ENCODE measurements around the gene NDST3. TPM values are rescaled to one million over a fixed set of nuclear protein-coding genes. Genes with fewer than 3 reads are reported as not detected.
A peak's percentile ranks its signal among the peaks of the same experiment; 100 is the strongest.

Gene NDST3
- total RNA-seq, 2 experiments from 2014 or later: not detected

DNA sequence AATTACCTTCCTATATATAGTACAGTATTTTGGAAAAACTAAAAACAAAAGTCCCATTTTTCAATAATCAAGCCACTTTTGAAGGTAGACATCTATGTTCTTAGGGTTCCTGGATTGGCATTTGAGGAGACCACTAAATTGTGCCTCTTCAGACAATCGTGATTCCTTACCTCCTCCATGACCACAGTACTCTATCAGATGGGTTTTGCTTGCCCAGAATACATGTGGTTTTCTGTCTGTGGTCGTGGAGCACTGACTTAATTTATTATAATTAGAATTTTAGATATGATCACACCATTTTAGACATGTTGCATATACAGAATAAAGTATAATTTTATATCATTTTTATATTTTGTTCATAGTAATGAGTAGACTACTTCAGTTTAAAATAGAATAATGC is 67.9 kb downstream of the NDST3 start:
- no peaks in the 10 kb centered on the region for H3K4me1 Mint-ChIP-seq
- ATAC-seq: no peak
- CTCF ChIA-PET: no interaction called here
- no peak overlapping the region for H3K4me3 Mint-ChIP-seq
- no peak overlapping the region for H3K27ac Mint-ChIP-seq
- DNase-seq: no peak
- no peaks in the 10 kb centered on the region for H3K36me3 Mint-ChIP-seq
- no peaks in the 10 kb centered on the region for H3K9me3 Mint-ChIP-seq (ENCODE audit: low read depth)
- no peaks in the 10 kb centered on the region for H3K27me3 Mint-ChIP-seq

DNA sequence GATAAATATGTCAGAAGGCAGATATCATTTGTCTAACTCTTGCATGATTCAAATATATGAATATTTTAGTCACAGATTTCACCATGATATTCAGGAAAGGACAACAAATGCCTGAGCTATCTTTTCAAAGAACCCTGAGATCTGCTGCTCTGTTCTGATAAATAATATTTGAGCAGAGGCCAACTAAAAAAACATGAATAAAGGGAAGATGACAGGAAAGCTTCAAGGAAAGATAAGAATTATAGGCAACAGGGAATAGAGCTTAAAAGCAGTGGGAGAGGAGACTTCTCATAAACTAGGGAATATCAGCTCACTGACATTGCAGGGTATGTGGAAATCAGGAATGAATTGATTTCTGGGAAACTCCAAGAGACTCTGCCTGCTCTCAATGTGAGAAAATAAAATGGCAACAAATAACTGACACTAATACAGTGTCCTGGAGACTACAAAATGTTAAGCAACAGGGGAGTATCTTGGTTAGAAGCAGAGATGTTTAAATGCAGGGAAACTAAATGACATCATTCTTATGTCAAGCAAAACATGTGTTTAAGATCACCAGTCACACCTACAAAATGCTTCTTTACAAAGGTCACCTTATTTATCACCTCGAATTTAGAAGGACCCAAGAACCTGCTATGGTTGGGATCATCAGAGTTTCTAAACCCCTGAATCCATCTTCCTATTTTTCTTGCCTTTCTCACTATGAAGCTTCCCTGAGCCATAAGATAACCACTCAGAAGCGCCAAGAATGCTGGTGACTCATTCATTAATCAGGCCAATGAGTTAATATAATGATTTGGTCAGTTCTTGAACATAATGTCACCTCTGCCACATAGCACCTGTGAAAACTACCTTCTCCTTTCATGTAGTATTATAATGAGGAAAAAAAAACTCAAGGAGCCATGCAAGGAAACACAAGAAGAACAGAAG is 78.1 kb downstream of the NDST3 start:
- Mint-ChIP-seq H3K27ac (no peak overlapping the region), H3K9me3 (ENCODE audit: low read depth) (peaks cover 6% of the 10 kb centered on the region), H3K36me3 (peaks cover 1% of the 10 kb centered on the region), H3K27me3 (no peaks in the 10 kb centered on the region), H3K4me1 (peaks cover 19% of the 10 kb centered on the region), H3K4me3 (no peak overlapping the region)
- ATAC-seq (no peak), DNase-seq (no peak)
- CTCF ChIA-PET: no interaction called here

DNA sequence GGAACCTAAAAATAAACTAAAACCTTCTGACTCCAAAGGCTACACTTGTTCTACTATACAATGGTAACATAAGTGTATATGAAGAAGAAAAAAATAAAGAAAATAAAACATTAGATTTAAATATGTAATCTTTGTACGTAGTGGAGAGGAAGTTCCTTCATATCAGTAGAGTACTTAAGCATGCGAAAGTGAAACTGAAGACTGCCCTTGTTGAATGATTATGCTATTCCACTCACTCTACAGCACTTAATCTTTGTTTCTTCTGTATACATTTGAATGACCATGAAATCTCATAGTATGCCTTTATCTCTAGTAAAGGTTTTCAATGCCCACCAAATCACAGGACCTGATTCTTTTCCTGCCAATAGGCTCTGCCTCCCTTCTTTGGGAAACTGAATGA is 78.9 kb downstream of the NDST3 start:
- ATAC-seq: peak; percentile 57
- Mint-ChIP-seq H3K4me3 (no peak overlapping the region), H3K27me3 (no peaks in the 10 kb centered on the region), H3K27ac (no peak overlapping the region), H3K4me1 (peaks cover 19% of the 10 kb centered on the region), H3K9me3 (ENCODE audit: low read depth) (peaks cover 6% of the 10 kb centered on the region), H3K36me3 (peaks cover 1% of the 10 kb centered on the region)
- DNase-seq: no peak
- CTCF ChIA-PET: no interaction called here

DNA sequence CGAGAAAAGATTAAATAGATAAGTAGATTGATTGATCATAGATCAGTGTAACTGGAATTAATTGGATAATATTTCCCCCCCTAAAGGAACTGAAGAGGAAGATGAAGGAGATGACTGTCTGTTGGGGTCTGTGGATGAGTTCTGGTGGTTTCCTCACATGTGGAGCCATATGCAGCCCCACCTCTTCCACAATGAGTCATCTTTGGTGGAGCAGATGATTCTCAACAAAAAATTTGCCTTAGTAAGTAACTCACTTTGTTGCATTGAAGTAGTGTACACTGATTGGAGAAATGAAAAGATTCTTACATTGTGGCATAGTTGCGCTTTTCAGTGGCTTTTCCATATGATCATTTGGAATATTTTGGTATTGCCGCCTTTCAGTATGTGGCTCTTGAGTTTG is 80.4 kb downstream of the NDST3 start:
- ATAC-seq: peak; percentile 30
- H3K36me3 Mint-ChIP-seq: peaks cover 1% of the 10 kb centered on the region
- CTCF ChIA-PET: no interaction called here

DNA sequence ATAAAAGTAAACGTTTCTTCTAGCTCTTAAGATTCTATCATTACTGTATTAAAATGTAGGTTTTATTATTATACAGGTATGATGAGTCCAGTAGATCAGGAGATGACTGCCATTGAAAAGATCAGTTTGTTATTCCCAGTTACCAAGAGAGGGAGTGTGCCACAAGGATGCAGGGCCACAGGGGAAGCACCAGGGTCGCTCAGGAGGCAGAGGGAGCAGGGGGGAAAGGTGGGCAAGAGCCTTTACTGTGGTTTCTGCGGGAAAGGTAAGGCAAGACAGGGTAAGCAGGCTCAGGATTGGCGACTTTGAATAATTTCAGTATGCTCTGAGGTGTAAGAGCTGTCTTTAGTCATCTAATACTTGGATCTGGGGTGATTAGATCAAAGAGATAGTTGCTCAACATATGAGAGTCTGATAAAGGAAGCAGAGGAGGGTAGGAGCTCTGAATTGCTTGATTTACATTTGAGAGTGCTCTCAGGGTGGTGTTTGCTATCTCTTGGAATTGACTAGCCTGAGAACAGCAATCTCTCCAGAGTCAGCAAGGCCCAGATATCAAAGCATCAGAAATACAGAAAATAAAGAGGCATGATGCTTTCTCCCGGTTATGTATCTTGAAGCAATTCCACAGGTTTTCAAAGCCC is 86.0 kb downstream of the NDST3 start:
- Mint-ChIP-seq H3K27ac (no peak overlapping the region), H3K9me3 (ENCODE audit: low read depth) (peaks cover 2% of the 10 kb centered on the region), H3K4me1 (peaks cover 1% of the 10 kb centered on the region), H3K27me3 (peaks cover 4% of the 10 kb centered on the region), H3K4me3 (no peak overlapping the region), H3K36me3 (no peaks in the 10 kb centered on the region)
- DNase-seq (no peak), ATAC-seq (no peak)
- CTCF ChIA-PET: no interaction called here

More for the DNA sequence above, 80.4 kb downstream of the NDST3 start:
- Mint-ChIP-seq H3K27ac (no peak overlapping the region), H3K4me1 (peaks cover 19% of the 10 kb centered on the region), H3K4me3 (no peak overlapping the region), H3K9me3 (ENCODE audit: low read depth) (peaks cover 6% of the 10 kb centered on the region), H3K27me3 (no peaks in the 10 kb centered on the region)
- no peak for DNase-seq

DNA sequence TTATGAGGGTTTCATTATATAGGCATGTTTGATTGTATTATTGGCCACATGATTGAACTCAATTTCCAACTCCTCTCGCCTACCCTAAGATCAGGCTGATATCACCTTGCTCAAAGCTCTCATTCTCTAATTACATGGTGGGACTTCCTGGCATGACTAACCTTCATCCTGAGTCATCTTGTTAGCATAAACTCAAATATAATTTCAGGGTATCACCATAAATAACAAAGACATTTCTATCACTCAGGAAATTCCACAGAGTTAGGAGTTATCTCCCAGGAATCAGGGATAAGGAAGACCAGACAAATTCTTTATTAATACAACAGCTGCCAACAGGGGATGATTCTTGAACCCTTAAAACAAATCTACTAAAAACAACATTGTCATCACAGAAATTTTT is 90.7 kb downstream of the NDST3 start:
- no peak for ATAC-seq
- no peak for DNase-seq
- Mint-ChIP-seq H3K27me3 (peaks cover 4% of the 10 kb centered on the region), H3K36me3 (no peaks in the 10 kb centered on the region), H3K4me1 (no peaks in the 10 kb centered on the region), H3K4me3 (no peak overlapping the region), H3K9me3 (ENCODE audit: low read depth) (no peaks in the 10 kb centered on the region), H3K27ac (no peak overlapping the region)
- CTCF ChIA-PET: no interaction called here

DNA sequence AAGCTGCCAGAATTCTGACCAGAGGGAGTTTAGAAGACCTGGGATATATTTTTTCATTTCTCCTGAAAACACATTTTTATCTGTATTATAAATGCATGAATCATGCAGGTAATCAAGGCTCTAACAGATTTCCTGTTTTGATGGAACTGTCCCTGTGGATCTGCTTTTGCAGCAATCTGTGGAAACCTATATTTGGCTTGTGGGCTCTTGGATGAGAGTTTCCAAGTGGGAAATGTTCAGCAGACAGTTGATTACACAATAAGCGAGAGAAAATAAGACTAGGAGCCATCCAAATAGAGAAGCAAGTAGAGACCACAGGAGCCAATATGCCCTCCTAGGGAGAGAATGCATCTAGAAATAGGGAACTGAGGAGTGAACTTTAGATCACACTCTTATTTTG is 105.0 kb downstream of the NDST3 start:
- no peak overlapping the region for H3K27ac Mint-ChIP-seq
- ATAC-seq (no peak), DNase-seq (no peak)
- no peaks in the 10 kb centered on the region for H3K36me3 Mint-ChIP-seq
- no peak overlapping the region for H3K4me3 Mint-ChIP-seq
- no peaks in the 10 kb centered on the region for H3K4me1 Mint-ChIP-seq
- CTCF ChIA-PET: no interaction called here
- H3K9me3 Mint-ChIP-seq (ENCODE audit: low read depth): no peaks in the 10 kb centered on the region
- no peaks in the 10 kb centered on the region for H3K27me3 Mint-ChIP-seq

DNA sequence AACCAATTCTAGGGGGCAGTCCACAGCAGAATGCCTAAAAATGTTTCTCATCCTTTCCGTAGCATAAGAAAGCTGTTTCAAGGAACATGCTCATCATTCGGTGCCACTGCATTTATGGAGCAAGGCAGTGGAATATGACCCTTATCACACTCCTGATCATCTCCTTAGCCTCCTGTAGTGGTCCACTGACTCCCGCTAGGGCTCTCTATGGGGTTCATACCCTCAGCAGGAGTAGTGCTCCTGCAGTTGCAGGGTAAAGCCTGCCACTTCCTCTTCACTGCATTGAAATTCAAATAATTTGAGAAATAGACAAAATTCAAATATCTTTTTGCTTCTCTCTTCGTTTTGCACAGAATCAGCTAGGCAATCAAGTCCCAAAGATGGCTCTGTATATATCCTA is 107.0 kb downstream of the NDST3 start:
- H3K4me1 Mint-ChIP-seq: no peaks in the 10 kb centered on the region
- H3K27ac Mint-ChIP-seq: no peak overlapping the region
- ATAC-seq: no peak
- H3K4me3 Mint-ChIP-seq: no peak overlapping the region
- no peak for DNase-seq
- no peaks in the 10 kb centered on the region for H3K9me3 Mint-ChIP-seq (ENCODE audit: low read depth)
- no peaks in the 10 kb centered on the region for H3K36me3 Mint-ChIP-seq
- CTCF ChIA-PET: no interaction called here
- H3K27me3 Mint-ChIP-seq: no peaks in the 10 kb centered on the region

DNA sequence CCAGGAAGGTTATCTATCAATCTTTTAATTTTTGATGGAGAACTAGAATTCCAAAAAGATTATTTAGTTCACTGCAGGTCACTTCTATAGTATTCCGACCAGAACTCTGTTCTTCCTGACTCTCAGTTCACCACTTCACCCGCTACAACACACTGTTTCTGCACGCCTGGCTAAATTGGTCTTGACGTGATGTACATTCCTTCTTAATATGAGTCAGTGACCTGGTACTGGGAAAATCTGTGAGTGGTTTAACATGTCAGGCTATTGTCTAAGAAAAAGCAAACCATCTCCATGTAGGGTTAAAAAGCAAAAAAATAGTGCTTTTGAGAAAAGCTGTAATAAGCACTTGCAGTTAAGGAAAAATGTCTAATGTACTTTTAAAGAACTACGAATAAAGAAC is 120.4 kb downstream of the NDST3 start:
- ATAC-seq: no peak
- Mint-ChIP-seq H3K36me3 (no peaks in the 10 kb centered on the region), H3K4me1 (no peaks in the 10 kb centered on the region), H3K27me3 (peaks cover 3% of the 10 kb centered on the region), H3K4me3 (no peak overlapping the region), H3K27ac (no peak overlapping the region), H3K9me3 (ENCODE audit: low read depth) (no peaks in the 10 kb centered on the region)
- CTCF ChIA-PET: no interaction called here
- DNase-seq: no peak

DNA sequence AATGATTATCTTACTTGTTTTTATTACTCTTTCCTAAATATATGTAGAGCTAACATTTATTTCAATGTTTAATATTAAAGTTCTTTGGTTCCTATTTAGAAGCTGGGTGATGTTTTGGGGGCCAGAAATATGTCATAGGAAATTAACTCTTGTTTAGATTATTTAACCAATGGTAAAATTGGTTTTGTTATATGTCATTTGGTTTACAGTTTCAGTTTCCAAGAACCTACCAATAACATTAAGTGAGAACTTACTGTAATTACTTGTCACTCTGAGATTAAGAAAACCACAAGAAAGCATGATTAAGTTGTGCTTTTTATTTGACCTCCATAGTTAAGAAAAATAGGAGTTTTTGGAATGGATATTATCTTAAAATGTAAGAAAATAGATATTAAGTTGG is 121.2 kb downstream of the NDST3 start:
- DNase-seq (no peak), ATAC-seq (no peak)
- Mint-ChIP-seq H3K4me3 (no peak overlapping the region), H3K27me3 (peaks cover 3% of the 10 kb centered on the region), H3K4me1 (no peaks in the 10 kb centered on the region), H3K9me3 (ENCODE audit: low read depth) (no peaks in the 10 kb centered on the region), H3K36me3 (no peaks in the 10 kb centered on the region), H3K27ac (no peak overlapping the region)
- CTCF ChIA-PET: no interaction called here

DNA sequence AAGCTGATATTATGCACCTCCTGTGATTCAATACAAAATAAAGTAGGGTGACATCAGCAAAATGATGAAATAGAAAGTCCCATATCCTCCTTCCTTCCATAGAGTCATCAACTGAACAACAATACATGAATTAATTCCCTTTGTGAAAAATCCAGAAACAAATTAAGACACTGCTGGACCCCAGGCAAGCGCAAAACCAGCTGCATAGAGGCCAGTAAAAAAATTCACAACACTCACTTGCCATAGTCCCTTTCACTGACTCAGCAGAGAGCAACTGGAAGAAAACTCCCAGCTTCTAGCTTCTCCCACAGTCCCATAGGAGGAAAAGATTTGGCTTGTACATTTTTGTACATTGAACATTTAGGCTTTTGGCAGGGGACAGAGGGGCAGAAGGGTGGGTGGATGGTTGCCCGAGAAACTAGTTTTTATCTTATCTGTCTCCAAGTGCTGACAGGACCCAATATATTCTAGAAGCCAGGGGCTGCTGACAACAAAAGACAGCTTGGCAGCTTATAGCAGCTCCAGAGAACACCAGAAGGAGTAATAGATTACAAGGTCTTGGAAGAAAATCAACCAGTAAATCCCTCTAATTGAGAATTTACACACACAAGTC is 124.6 kb downstream of the NDST3 start:
- CTCF ChIA-PET: no interaction called here
- Mint-ChIP-seq H3K36me3 (no peaks in the 10 kb centered on the region), H3K9me3 (ENCODE audit: low read depth) (no peaks in the 10 kb centered on the region), H3K27me3 (peaks cover 3% of the 10 kb centered on the region), H3K27ac (no peak overlapping the region), H3K4me1 (no peaks in the 10 kb centered on the region), H3K4me3 (no peak overlapping the region)
- no peak for DNase-seq
- no peak for ATAC-seq

DNA sequence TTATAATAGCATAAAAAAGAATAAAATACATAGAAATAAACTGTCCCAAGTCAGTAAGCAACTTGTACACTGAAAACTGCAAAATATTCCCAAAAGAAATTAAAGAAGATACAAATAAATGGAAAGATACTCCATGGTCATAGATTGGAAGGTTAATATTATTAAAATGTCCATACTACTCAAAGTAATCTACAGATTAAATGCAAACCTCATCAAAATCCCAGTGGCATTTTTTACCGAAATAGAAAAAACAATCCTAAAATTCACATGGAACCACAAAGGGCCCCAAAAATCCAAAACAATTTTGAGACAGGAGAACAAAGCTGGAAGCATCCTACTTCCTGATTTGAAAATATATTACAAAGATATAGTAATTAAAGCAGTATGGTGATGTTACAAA is 133.0 kb downstream of the NDST3 start:
- CTCF ChIA-PET: no interaction called here
- Mint-ChIP-seq H3K36me3 (no peaks in the 10 kb centered on the region), H3K27ac (no peak overlapping the region), H3K9me3 (ENCODE audit: low read depth) (peaks cover 3% of the 10 kb centered on the region), H3K4me3 (no peak overlapping the region), H3K27me3 (no peaks in the 10 kb centered on the region), H3K4me1 (peaks cover 3% of the 10 kb centered on the region)
- ATAC-seq (no peak), DNase-seq (no peak)

DNA sequence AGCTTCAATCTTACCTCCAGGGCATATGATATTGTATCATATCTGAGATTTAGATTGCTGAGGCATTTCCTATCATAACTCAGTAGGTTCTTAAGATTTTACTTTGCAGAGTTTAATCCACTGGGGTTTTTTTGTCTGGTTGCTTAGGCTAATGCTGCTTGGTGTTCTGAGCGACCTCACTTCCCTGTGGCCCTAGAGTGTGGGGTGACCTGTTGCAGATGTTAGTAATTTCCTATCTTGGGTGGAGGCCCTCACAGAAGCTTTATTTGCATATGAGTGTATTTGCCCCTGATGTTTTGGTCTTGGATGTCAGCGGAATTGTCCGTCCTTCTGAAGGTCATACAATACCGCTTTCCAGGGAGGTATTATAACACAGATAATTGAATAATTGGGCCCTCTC is 137.1 kb downstream of the NDST3 start:
- DNase-seq: no peak
- Mint-ChIP-seq H3K4me1 (peaks cover 24% of the 10 kb centered on the region), H3K36me3 (no peaks in the 10 kb centered on the region), H3K27me3 (peaks cover 3% of the 10 kb centered on the region), H3K9me3 (ENCODE audit: low read depth) (no peaks in the 10 kb centered on the region), H3K4me3 (no peak overlapping the region), H3K27ac (no peak overlapping the region)
- no peak for ATAC-seq
- CTCF ChIA-PET: no interaction called here

DNA sequence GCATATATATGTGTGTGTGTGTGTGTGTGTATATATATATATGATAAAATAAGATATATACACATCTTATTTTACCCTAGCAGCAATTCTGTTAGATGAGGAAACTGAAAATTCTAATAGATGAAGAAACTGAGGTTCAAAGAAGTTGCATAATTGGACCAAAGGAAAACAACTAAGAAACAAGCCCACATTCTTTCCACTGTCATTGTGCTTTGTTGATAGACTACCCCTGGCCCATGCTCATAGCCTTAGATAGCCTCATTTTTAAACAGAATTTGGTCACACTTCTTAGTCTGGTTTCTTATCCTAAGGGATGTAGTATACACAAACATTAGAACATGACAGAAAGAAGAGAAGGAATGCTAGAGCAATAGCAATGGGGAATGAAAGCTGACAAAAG is 138.8 kb downstream of the NDST3 start:
- Mint-ChIP-seq H3K27me3 (peaks cover 8% of the 10 kb centered on the region), H3K36me3 (no peaks in the 10 kb centered on the region), H3K4me3 (no peak overlapping the region), H3K27ac (no peak overlapping the region), H3K9me3 (ENCODE audit: low read depth) (no peaks in the 10 kb centered on the region), H3K4me1 (peaks cover 24% of the 10 kb centered on the region)
- ATAC-seq (no peak), DNase-seq (no peak)
- CTCF ChIA-PET: no interaction called here

Measured in activated CD8-positive, alpha-beta memory T cell treated with anti-CD3 and anti-CD28 coated beads, Interleukin-2, amount 10 ng/mL, durations not matched to agents 7 days and 5 days (primary cell).